ENCODE results near the gene ERCC4.

- TF ChIP-seq, protein P1, sequence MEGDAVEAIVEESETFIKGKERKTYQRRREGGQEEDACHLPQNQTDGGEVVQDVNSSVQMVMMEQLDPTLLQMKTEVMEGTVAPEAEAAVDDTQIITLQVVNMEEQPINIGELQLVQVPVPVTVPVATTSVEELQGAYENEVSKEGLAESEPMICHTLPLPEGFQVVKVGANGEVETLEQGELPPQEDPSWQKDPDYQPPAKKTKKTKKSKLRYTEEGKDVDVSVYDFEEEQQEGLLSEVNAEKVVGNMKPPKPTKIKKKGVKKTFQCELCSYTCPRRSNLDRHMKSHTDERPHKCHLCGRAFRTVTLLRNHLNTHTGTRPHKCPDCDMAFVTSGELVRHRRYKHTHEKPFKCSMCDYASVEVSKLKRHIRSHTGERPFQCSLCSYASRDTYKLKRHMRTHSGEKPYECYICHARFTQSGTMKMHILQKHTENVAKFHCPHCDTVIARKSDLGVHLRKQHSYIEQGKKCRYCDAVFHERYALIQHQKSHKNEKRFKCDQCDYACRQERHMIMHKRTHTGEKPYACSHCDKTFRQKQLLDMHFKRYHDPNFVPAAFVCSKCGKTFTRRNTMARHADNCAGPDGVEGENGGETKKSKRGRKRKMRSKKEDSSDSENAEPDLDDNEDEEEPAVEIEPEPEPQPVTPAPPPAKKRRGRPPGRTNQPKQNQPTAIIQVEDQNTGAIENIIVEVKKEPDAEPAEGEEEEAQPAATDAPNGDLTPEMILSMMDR (IDR thresholded peaks at IDR 0.05; ENCODE audit: control extremely low read depth in 1 of 3, insufficient read depth in 1 of 3, low read depth in 1 of 3, low read length in 3 of 3) = no peak
- TF ChIP-seq POLR2AphosphoS5 (IDR thresholded peaks at IDR 0.05; ENCODE audit: low read depth, low read length) (no peak), EZH2 (IDR thresholded peaks at IDR 0.05; ENCODE audit: low read depth, low read length, severe bottlenecking) (no peak), HDAC6 (IDR thresholded peaks at IDR 0.05; ENCODE audit: low read depth, low read length) (no peak), POLR2A (IDR thresholded peaks at IDR 0.05; ENCODE audit: control extremely low read depth in 1 of 2, low read depth in 2 of 2, low read length in 2 of 2) (no peak), GTF2F1 (IDR thresholded peaks at IDR 0.05; ENCODE audit: borderline replicate concordance, low read depth, low read length) (no peak), KDM5A (IDR thresholded peaks at IDR 0.05; ENCODE audit: low read length) (no peak), GABPA (IDR thresholded peaks at IDR 0.05; ENCODE audit: borderline replicate concordance, insufficient read depth, low read length) (no peak)
Measured at GRCh38 chr16:13938480-13938879, 18.5 kb downstream of the ERCC4 start.
